NCI-H128 (cell line): ENCODE data around the gene SOX14.

Experiments used
- DNase-seq: peaks from one replicate; lab custom pipeline; 2025; ENCODE audit not compliant: unreplicated experiment; lab: John Stamatoyannopoulos, UW

The SOX14 gene

DNA sequence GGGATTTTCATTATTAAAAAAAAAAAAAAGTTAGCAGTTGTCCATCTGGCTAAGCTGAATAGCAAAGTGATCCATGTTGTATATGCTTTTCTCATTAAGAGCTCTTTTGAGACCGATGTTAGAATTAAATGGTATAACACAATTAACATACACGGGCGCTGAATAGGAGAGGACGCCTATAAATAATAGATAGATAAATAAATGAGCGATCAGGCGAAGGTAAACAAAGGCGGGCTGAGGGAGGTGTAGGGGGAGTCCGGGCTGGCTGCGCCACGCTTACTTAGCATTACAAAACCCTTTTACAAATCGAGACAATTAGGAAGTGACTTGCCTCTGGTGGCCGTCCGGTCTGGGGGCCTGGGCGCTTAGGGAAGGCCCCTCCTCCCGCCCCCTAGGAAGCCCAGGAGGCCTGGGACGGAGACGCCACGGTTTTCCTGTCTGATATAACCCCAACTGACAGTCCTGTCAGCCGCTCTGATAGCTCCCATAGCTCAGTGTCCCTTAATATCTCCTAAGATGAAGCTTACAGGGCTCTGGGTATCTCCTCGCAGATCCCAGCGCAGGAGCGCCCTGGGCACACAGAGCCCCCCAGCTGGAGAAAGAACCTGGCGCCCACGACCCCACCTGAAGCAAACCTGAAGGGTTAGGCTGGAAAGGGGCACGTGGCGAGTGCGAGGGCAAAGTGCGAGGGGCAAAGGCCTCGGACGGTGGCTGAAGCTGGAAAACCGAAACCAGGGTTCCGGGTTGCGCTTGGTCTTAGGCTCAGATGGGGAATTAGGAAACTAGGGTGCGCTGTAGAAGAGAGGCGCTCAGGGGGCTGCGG is 3.6 kb downstream of the SOX14 start:
- DNase-seq, result no peak

DNA sequence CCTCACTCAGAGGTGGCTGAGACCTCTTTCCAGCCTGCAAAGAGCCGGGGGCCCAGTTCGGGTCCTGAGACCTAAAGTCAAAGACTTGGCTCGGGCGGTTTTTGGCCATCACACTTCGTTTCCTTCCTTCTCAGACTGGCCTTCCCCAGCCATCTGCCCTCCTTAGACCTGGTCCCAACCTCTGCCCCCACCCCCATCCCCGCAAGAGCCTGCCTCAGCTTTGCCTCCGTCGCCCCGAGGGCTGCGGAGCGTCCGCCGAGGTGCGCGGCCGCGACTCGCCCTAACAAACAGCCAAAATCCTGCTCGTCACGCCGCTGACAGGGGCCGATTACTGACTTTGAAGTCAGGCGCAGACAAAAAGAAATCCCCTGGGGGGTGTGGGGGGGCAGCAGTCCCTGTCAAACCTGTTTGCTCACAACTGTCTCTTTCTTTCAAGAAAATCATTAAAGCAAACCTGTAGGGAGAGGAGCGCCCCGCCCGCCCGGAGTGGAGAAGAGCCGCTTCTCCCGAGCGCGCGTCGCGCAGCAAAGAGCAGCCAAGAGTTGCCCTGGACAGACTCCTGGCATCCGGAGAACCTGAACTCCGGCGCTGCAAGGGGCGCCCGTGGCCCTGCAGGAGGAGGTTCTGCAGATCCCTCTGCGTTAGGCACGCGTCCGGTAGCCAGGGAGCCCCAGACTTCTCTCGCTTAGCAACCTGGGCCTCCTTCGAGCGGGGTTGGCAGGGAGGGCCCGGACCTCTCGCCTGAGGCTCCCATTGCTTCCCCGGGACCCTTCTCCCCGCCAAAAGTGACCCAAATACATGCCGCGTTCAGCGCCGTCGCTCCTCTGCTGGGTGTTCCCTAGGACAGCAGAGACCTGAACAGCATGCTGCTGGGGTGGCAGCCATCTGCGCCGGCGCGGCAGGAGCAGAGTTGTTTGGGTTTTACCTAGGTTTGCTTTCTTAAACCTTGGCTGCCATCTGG is 4.5 kb downstream of the SOX14 start:
- no peak for DNase-seq

DNA sequence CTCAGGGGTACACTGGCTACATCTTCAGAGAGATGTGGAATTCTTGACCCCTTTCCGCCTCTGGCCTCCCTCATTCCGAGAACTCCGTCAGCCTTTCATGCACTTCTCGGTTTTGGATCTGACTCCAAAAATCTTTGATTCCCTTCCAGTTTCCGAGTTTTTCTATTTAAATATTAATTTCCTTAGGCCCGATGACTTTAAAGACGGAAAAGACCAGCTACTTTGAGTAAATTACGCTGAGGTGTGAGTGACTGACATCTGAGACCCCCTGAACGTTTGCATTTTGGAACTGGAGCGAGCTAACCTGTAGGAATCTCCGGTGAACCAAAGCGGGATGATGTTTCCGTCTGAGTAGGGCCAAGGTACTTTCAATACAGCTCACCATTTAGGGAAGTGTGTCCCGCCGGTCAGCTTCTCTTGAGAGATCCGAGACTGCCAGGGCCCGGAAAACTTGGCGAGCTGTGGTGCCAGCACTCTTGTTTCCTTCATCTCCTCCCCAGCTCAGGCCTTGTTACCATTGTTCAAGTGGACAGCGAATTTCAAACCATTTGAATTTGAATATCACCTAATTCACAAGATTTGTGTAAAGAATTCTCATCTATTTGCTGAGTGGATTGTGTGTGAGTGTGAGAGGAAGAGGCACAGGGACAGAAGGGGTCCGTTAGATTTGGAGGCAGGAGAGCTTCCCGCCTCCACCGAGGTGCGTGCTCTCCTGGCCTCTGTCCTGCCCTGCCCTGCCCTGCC is 5.4 kb downstream of the SOX14 start:
- no peak for DNase-seq

DNA sequence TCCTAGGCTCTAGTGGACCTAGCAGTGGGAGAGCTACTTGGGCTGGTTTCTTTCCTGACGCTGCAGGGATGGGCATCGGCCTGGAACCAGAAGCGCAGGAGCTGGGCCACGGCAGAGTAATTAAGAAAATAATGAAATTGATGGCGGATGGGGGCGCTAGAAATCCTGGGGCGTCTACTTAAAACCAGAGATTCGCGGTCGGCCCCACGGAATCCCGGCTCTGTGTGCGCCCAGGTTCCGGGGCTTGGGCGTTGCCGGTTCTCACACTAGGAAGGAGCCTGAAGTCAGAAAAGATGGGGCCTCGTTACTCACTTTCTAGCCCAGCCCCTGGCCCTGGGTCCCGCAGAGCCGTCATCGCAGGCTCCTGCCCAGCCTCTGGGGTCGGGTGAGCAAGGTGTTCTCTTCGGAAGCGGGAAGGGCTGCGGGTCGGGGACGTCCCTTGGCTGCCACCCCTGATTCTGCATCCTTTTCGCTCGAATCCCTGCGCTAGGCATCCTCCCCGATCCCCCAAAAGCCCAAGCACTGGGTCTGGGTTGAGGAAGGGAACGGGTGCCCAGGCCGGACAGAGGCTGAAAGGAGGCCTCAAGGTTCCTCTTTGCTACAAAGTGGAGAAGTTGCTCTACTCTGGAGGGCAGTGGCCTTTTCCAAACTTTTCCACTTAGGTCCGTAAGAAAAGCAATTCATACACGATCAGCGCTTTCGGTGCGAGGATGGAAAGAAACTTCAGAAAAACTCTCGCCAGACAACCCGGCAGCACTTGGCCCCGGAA is 6.1 kb downstream of the SOX14 start:
- no peak for DNase-seq

DNA sequence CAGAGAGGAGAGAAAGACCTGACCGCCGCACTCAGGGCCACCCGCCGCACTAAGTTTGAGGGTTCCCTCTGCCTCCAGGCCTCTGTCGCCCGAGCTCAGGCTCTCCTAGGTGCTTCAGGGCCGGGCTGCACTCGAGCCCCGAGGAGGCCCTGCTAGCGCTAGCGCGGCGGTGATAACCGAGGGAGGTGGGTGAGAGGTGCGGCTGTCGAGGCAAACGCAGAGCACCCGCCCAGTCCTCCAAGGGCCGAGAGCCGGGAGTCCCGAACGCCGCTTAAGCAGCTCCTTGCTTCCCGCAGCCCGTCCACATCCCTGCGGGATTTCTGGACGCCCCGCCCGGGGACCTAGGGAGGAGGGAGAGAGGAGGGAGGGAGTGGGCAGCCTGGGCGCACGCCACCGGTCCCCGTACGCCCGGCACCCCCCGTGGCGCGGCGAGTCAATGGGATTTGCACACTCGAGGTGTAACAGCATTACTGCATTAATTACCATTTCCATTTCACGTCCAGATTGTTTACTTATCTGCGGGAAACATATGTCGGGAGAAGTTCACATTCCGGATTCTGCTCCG is 6.8 kb downstream of the SOX14 start:
- no peak for DNase-seq

DNA sequence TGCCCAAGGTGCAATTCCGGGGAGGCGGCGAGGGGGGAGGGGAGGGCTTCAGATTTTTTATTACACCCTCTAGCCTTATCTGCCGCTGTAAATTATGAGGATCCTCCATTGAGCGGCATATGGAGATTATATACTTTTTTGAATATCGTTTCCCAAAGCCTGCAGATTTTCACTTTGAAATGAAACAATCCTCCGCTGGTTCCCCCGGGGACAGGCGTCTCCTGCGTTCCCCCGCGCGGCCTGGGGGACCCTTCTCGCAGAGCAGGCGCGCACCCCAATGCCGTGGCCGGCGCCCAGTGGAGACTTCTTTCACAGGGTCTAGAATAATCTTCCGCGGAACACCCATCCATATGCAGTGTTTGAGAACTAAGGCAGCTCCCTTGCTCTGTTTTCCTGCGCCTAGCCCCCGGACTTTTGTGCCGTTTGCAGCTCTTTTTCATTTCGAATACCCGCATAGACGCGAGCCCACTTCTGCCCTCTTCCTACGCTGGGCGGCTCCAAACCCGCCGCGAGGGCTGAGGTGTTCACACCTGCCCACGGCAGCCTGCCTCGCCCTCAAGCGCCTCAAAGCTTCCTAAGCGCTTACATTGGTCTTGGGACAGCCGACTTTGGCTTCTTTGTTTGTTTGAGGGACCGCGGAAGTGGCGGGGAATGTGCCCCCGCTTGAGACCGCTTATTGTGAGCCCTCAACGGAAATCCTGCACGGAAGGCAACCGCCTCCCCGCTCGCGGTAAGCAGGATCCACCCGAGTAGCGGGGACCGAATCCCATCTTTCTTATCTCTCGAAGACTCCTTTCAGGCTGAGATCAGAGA is 7.5 kb downstream of the SOX14 start:
- no peak for DNase-seq

DNA sequence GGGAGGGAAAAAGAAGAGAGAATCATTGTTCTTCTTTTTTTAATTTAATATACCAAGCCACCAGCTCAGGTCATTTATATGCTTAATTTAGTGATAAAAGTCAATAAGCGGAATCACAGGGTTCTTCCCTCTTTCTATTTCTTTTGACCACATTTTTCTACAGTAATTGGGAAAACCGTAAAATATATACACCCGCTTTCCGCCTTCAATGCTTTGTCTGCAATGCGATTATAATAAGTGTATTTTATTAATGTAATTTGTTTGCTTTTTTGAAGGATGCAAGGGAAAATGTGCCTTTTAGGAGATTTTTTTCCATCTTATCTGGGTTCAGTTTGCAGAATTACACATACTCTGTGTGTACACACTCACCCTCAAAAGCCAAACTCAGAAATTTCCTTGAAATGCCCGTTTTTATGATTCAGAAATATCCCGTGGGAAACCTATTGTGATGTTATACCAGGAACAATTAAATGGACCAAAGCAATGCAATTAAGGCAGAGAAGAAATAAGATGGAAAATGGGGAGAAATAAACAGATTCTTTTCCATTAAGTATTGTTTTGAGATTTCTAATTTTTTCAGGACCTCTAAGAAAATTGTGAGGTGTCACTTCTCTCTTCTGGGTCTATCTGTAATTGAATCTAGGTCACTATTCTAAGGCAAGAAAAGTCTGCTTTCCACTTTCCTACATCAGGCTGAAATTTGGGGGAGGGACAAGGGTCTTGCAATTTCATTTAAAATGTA is 8.3 kb downstream of the SOX14 start:
- DNase-seq, result no peak

DNA sequence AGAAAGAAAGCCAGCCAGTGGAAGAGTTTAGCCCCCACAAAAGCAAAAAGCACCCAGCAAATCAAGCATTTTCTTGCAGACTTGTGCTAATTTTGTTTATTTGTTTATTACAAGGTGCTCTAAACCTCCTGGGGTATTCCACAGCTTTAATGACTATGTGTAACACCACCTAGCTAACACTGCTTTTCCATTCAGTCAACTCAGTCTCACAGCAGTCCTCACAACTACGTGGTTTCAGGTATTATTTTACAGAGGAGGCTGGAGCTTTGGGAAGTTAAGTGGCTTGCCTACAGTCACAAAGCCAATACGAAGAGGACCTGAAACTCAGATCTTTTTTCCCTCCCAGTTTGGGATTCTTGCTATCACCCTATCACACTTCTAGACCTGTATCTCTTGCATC is 14.8 kb downstream of the SOX14 start:
- DNase-seq, result no peak

DNA sequence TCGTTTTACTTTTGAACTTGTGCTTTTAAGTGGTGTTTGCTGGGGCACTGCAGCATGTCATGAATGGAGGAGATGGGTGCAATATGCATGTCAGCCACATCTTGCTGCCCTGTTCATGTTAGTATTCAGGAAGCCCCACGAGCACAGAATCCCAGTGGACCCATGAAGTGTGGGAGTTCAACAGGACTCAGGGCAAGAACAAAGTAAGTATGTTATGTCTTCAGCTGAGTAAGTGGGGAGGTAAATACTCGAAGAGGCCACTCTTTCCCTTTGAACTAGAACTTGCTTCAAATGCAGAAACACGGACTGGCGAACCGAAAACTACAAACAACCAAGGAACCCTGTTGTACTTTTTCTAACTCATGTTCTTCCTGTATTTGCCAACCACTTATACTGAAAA is 23.4 kb downstream of the SOX14 start:
- DNase-seq, result no peak

DNA sequence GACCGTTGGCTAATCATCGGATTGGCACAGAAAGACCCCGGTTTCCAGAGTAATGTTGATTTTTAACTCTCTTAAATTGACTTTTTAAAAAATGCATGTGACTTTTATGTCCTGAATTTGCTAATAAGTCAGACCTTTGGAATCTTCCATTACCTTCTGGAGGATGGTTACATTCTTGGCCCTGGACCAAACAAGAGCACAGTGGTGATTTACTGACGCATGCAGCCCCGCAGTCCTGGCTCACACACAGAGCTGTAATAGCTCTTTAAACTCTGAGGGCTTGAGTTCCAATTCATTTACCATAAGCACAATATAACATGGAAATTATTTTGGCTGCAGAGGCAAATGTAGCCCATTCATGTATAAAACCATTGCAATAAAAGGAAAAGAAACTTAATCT is 25.1 kb downstream of the SOX14 start:
- no peak for DNase-seq

DNA sequence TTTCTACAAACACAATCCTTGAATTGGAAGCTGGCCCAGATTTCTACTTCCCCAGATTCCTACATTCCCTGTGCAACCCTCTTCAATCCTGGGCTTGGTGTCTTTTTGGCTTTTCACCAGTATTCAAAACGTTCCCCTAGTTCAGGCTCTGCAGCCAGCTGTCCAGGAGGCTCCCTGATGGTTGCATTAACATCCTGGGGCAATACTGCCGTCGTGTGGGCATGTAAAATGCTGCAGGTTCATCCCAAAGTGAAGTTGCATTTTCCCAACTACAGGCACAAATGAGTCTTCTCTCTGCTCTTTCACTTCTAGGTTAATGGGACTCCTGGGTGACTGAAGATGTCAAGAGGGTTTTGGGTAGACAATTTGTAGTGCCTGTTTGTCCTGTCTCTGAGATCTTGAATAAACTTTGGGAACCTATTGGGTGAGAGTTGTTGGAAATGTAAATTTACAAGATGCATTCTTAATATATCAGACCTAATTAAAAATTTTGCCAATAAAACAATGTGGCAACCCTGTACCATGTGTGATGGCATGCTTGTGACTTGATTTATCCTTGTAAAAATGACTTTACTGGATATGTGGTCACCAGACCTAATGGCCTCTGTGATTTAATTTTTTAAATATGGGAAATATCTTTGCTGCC is 28.6 kb downstream of the SOX14 start:
- no peak for DNase-seq

DNA sequence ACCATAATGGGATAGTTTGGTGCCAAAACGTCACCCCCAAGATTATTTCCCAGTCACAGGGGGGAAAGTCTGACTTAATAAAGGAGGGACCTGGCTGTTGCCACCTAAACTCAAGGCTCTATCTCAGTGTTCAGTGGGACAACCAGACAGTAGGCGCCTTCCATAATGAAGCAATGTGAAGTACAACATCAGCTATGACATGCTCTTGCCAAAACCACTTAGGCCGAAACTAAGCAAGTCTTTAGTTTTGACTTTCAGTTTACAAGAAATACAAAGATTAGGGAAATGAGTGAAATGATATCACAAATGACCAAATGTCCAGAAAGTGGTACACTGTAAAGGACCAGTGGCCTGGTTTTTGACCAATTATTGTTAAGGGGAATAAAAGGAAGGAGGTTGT is 32.9 kb downstream of the SOX14 start:
- no peak for DNase-seq

DNA sequence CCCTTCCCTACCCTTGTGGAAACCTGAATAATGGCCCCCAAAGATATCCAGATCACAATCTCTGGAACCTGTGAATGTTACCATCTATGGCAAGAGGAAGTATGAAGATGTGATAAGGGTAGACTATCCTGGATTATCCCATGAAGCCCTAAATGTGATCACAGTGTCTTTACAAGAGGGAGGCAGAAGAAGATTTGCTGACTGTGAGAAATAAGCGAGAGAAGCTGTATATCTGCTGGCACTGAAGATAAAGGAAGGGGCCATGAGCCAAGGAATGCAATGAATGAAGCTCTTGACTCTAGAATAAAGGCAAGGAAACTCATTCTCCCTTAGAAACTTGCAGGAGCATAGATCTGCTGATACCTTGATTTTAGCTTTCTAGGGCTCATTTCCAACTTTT is 39.1 kb downstream of the SOX14 start:
- no peak for DNase-seq

DNA sequence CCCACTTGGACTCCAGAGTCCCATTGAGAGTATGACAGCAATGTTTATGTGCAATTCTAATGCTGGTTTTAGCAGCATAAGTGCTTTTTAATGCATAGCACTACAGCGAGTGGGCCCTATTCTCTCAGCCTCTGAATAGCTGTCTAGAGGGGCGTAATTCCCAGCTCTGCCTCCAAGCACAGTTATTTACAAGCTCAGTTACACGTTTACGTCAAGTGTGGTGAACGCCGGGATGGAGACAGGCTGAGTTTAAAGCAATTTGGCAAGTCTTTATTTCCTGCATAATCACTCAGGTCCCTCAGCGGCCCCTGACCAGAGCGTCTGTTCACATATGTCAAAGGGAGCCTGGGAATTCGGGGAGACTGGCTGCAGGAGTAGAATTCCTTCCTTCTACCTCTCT is 43.9 kb downstream of the SOX14 start:
- DNase-seq, result no peak

DNA sequence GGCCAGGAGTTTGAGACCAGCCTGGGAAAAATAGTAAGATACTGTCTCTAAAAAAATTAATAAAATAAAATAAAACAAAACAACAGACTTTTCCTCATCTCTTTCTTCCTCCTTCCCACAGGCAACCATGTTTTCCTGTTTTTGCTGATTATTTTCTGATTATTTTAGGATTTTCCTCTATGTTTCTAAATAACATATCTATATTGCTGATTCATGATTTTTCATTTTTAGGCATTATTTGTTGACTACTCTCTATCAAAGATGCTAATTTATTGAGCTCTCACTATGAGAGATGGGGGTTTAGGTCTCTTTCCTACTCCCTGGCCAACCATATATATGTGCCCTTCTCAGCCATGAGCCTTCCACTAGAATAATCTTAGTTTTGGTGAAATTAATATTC is 45.4 kb downstream of the SOX14 start:
- no peak for DNase-seq

DNA sequence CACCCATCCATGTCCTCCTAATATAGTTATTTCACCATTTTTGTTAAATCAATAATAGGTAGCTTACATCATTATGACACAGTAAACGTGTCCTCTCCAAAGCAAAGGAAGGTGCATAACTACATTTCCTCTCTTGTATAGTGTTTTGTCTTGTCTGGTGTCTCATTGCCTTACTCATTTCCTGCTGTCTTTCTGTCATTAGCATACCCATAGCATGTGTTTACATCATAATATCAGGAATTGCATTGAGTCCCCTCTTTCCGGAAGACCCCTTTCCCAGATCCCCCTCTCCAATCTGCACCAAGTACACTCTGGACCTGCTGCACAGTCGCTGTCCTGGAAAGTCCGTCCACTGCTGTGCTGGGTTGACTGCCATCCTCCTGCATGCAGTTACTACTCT is 47.9 kb downstream of the SOX14 start:
- DNase-seq, result no peak

DNA sequence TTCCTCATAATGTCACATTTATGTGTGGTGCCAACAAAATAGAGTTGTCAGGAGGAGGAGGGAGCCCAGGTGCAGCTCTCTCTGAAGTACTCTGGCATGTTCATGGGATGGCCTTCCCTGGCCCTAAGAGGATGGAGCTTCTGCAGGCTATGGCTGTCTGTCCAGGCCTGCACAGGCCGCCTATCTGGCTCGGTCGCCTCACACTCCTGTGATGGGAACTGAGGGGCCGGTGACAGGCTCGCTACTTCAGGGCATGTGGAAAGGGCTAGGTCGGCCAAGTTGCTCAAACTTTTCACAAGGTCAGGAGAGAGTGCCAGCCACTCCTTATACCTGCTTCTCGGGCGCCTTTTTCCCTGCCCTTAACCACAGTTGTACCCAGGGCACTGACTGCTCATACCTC is 51.1 kb downstream of the SOX14 start:
- no peak for DNase-seq
